BLaER1 treated with 17β-estradiol and CSF1 and Interleukin-3, amounts not matched to agents 10 nM and 100 nM (cell line): ENCODE results near the gene ARHGAP26.
A peak's percentile ranks its signal among the peaks of the same experiment; 100 is the strongest.

Source experiments
- H3K27ac ChIP-seq, 11 experiments: shearing (Covaris generic); formaldehyde crosslinking; 2 replicates each; pipeline ENCODE4 v1.8.1; 2022
- H3K27me3 ChIP-seq, 11 experiments: shearing (Covaris generic); formaldehyde crosslinking; 2 replicates each; pipeline ENCODE4 v1.8.1; 2022
- H3K36me3 ChIP-seq, 11 experiments: shearing (Covaris generic); formaldehyde crosslinking; 2 replicates each; pipeline ENCODE4 v1.8.1; 2022
- H3K4me1 ChIP-seq, 10 experiments: shearing (Covaris generic); formaldehyde crosslinking; 2 replicates each; pipeline ENCODE4 v1.8.1; 2022
- H3K4me2 ChIP-seq, 11 experiments: shearing (Covaris generic); formaldehyde crosslinking; 2 replicates each; pipeline ENCODE4 v1.8.1; 2022
- H3K4me3 ChIP-seq, 10 experiments: shearing (Covaris generic); formaldehyde crosslinking; 2 replicates each; pipeline ENCODE4 v1.8.1; 2022
- H3K9ac ChIP-seq, 11 experiments: shearing (Covaris generic); formaldehyde crosslinking; 2 replicates each; pipeline ENCODE4 v1.8.1; 2022
- H3K9me3 ChIP-seq, 11 experiments: shearing (Covaris generic); formaldehyde crosslinking; replicated peaks in 1 of 11; 2 replicates each; pipeline ENCODE4 v1.8.1; 2022
- H4K20me1 ChIP-seq, 11 experiments: shearing (Covaris generic); formaldehyde crosslinking; 2 replicates each; pipeline ENCODE4 v1.8.1; 2022
- Cebpa-rat ChIP-seq, 11 experiments: shearing (Covaris generic); IDR thresholded peaks; 2 replicates each; pipeline ENCODE4 v1.8.1; 2022

Gene ARHGAP26

GRCh38 chr5:142888469-142889085, 118.4 kb downstream of the ARHGAP26 start:
- Histone ChIP-seq H3K36me3 (peaks cover 0 to 85% (median 5%) of the 10 kb centered on the region in 11 experiments; a peak in 10 of 22 replicates), H3K27me3 (no peaks in the 10 kb centered on the region), H3K9ac (no peak overlapping the region), H3K4me3 (no peak overlapping the region), H3K27ac (no peak overlapping the region), H4K20me1 (peaks cover 0 to 97% (median 14%) of the 10 kb centered on the region in 11 experiments; a peak in 12 of 22 replicates), H3K4me2 (no peak overlapping the region), H3K9me3 (no peaks in the 10 kb centered on the region), H3K4me1 (peaks cover 0 to 26% (median 2%) of the 10 kb centered on the region in 10 experiments; a peak in 9 of 20 replicates)
- no peak for TF ChIP-seq Cebpa-rat (IDR thresholded peaks at IDR 0.05)

DNA sequence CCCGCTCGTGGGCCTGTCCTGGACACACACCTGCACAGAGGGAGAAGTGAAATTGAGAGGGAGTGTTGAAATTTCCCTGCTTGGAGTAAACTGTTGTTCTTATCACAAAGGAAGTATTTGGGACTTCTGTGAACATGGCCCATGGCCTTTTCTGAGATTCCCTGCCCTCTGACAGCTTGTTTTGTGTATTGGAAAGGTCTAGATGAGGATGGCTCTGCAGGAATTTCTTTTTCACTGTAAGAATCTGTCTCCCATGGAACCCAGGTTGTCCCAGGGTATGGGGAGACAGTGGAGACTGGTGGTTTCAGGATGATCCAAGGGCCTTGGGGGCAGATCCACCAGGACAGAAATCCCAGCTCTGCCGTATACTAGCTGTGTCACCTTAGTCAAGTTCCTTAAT, 121.8 kb downstream of the ARHGAP26 start:
- H3K36me3 ChIP-seq = peaks cover 7 to 85% (median 30%) of the 10 kb centered on the region in 11 experiments; a peak in 20 of 22 replicates
- peak overlapping the region in 1 of 11 experiments; percentile 34; a peak in 1 of 22 replicates for H3K9ac ChIP-seq
- H3K9me3 ChIP-seq = no peaks in the 10 kb centered on the region
- H3K4me1 ChIP-seq = peaks cover 0 to 46% (median 9%) of the 10 kb centered on the region in 10 experiments; a peak in 11 of 20 replicates
- H3K4me3 ChIP-seq = no peak overlapping the region
- no peak for TF ChIP-seq Cebpa-rat (IDR thresholded peaks at IDR 0.05)
- peaks cover 0 to 97% (median 14%) of the 10 kb centered on the region in 11 experiments; a peak in 12 of 22 replicates for H4K20me1 ChIP-seq
- H3K27me3 ChIP-seq = no peaks in the 10 kb centered on the region
- no peak overlapping the region for H3K27ac ChIP-seq
- H3K4me2 ChIP-seq = 0 out of 22 replicates have a peak overlapping the region, but pooled peaks of 2 of the 11 experiments have one; percentile 26 to 31

DNA sequence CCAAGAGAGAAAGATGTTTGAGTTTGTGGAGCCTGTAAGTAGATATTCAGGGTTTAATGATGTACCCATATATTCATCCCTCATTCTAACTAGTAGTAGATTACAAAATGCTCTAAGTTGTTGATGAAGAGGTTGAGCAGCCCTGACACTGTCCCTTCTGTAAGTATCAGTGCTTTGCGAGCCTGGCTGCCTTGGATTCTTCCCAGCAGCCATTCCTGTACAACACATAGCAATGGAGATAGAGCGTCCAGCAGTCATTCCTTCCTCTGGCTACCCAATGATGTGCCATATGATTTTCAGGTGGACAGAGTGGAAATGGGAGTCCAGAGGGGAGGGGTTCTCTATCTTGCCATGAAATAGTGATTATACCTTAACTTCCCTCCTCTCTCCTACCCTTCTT, 124.1 kb downstream of the ARHGAP26 start:
- Histone ChIP-seq H3K36me3 (peaks cover 7 to 93% (median 35%) of the 10 kb centered on the region in 11 experiments; a peak in 20 of 22 replicates), H3K4me3 (no peak overlapping the region), H3K27ac (no peak overlapping the region), H3K4me2 (no peak overlapping the region), H4K20me1 (peaks cover 0 to 93% (median 8%) of the 10 kb centered on the region in 11 experiments; a peak in 11 of 22 replicates), H3K4me1 (peaks cover under 1 to 57% (median 18%) of the 10 kb centered on the region in 10 experiments; a peak in 19 of 20 replicates), H3K9ac (no peak overlapping the region), H3K27me3 (no peaks in the 10 kb centered on the region), H3K9me3 (no peaks in the 10 kb centered on the region)
- no peak for TF ChIP-seq Cebpa-rat (IDR thresholded peaks at IDR 0.05)

GRCh38 chr5:142894749-142895148, 124.6 kb downstream of the ARHGAP26 start:
- TF ChIP-seq Cebpa-rat (IDR thresholded peaks at IDR 0.05) = no peak
- peaks cover 4 to 62% (median 22%) of the 10 kb centered on the region in 10 experiments; a peak in 19 of 20 replicates for H3K4me1 ChIP-seq

DNA sequence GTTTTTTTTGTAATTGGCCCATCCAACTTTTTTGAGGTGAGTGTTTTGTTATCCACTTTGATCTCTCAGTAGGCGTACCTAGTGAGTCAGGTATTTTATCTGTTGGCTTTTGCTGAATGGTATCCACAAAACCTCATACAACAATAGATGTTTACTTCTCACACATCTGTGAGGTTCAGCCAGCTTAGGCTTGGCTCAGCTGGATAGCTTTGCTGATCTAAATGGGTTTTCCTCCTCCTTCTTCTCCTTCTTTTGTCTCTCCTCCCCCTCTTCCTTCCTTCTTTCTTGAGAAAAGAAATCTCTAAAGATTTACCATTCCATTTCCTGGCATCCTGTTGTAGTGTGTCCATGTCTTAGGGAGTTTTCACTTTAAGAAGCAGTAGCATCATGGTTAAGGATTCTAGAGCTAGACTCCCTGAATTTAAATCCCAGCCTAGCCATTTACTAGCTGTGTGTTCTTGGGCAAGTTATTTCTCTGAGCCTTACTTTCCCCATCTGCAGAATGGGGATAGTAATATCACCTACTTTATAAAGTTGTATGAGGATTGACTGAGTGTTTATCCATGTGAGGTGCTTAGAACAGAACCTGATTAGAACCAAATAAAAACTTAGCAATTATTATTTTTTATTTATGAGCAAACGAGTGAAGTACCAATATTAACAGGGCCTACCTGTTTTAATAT, 126.3 kb downstream of the ARHGAP26 start:
- peak overlapping the region in 4 of 11 experiments; percentile 6 to 31 (median 18); a peak in 5 of 22 replicates for H3K4me2 ChIP-seq
- no peak overlapping the region for H3K4me3 ChIP-seq
- no peak overlapping the region for H3K27ac ChIP-seq
- no peaks in the 10 kb centered on the region for H3K9me3 ChIP-seq
- H3K9ac ChIP-seq = no peak overlapping the region
- peaks cover 7 to 92% (median 36%) of the 10 kb centered on the region in 11 experiments; a peak in 20 of 22 replicates for H3K36me3 ChIP-seq
- no peaks in the 10 kb centered on the region for H3K27me3 ChIP-seq
- H3K4me1 ChIP-seq = peaks cover 4 to 57% (median 23%) of the 10 kb centered on the region in 10 experiments; a peak in 19 of 20 replicates
- H4K20me1 ChIP-seq = peaks cover 0 to 91% (median 0%) of the 10 kb centered on the region in 11 experiments; a peak in 11 of 22 replicates
- TF ChIP-seq Cebpa-rat (IDR thresholded peaks at IDR 0.05) = no peak

More at GRCh38 chr5:142894749-142895148, 124.6 kb downstream of the ARHGAP26 start:
- no peak overlapping the region for H3K9ac ChIP-seq
- H3K9me3 ChIP-seq = no peaks in the 10 kb centered on the region
- peaks cover 0 to 93% (median 7%) of the 10 kb centered on the region in 11 experiments; a peak in 11 of 22 replicates for H4K20me1 ChIP-seq
- no peak overlapping the region for H3K4me3 ChIP-seq
- no peaks in the 10 kb centered on the region for H3K27me3 ChIP-seq
- no peak overlapping the region for H3K27ac ChIP-seq
- H3K36me3 ChIP-seq = peaks cover 7 to 93% (median 35%) of the 10 kb centered on the region in 11 experiments; a peak in 20 of 22 replicates
- H3K4me2 ChIP-seq = no peak overlapping the region

DNA sequence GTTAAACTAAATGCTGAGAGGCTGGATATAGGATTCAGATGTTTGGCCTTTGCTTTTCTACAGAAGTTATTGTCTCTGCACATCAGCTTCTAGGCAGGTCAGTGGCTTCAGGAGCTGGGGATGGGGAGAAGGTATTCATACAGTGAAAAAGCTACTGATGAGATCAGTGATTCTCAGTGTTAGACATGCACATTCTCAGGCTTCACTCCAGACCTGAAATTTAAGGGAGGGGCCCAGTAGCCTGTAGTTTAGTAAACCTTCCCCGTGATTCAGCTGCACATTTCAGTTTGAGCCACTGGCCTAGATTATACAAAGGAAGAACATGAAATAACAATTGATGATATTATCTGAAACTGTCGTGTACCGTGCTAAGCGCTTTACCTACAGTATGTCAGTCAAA, 127.2 kb downstream of the ARHGAP26 start:
- no peak for TF ChIP-seq Cebpa-rat (IDR thresholded peaks at IDR 0.05)
- peaks cover 7 to 93% (median 45%) of the 10 kb centered on the region in 11 experiments for H3K36me3 ChIP-seq
- no peak overlapping the region for H3K27ac ChIP-seq
- no peak overlapping the region for H3K4me3 ChIP-seq
- peaks cover 4 to 59% (median 26%) of the 10 kb centered on the region in 10 experiments; a peak in 19 of 20 replicates for H3K4me1 ChIP-seq
- H3K27me3 ChIP-seq = no peaks in the 10 kb centered on the region
- H3K9me3 ChIP-seq = no peaks in the 10 kb centered on the region
- peaks cover 0 to 91% (median 0%) of the 10 kb centered on the region in 11 experiments; a peak in 8 of 22 replicates for H4K20me1 ChIP-seq
- no peak overlapping the region for H3K4me2 ChIP-seq
- H3K9ac ChIP-seq = no peak overlapping the region

DNA sequence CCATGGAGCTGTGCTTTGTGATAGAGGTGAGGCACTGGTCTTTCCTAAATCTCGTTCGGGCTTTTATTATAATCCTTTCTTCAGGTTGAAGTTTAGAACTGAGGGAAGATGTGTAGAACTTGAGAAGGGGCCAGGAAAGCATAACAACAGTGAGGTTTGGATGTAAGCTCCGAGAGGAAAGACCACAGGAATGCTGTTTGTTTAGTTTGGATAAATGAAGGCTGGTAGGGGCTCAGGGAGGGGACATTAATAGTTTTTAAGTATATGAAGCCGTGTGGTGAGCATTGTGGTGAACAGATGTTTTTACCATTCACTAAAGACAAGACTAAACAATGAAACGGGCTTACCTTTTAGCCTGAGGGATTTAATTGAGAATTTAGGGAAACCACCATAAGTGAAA, 130.8 kb downstream of the ARHGAP26 start:
- Histone ChIP-seq H3K36me3 (peaks cover 23 to 98% (median 61%) of the 10 kb centered on the region in 11 experiments), H3K27ac (no peak overlapping the region), H4K20me1 (peaks cover 0 to 92% (median 0%) of the 10 kb centered on the region in 11 experiments; a peak in 8 of 22 replicates), H3K27me3 (no peaks in the 10 kb centered on the region), H3K9me3 (no peaks in the 10 kb centered on the region), H3K4me3 (no peak overlapping the region), H3K4me1 (peaks cover 4 to 48% (median 30%) of the 10 kb centered on the region in 10 experiments; a peak in 19 of 20 replicates), H3K9ac (no peak overlapping the region), H3K4me2 (no peak overlapping the region)
- no peak for TF ChIP-seq Cebpa-rat (IDR thresholded peaks at IDR 0.05)

DNA sequence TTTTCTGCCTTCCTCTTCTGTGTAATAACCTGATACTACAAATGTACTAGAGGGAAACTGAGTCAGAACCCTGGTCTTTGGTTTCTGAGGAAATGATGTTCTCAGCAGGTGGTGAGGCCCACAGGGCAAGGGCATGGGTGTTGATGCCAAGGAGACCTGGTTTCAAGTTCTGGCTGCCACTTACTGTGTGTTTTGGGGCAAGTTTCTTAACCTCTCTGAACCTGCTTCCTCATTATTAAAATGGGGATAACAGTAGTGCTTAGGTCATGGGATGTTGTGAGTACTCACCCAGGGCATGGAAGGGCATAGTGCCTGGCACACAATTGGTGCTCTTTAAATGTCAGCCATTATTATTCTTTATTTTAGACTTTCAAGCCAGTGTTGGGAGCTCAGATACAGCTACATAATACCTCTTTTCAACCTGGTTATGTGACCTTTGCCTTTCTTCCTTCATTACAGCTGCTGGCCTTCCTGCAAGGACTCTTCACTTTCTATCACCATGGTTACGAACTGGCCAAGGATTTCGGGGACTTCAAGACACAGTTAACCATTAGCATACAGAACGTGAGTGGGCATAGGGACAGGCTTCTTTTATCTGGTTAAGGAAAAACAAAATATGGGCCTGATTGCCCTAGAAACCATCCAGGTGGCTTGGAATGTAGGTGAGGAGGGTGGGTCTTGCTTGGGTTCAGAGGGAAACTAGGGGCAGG, 131.5 kb downstream of the ARHGAP26 start:
- Histone ChIP-seq H3K4me2 (peak overlapping the region in 4 of 11 experiments; percentile 4 to 19 (median 15); a peak in 6 of 22 replicates), H3K27me3 (no peaks in the 10 kb centered on the region), H3K9ac (no peak overlapping the region), H3K4me3 (no peak overlapping the region), H3K4me1 (peaks cover 11 to 46% (median 29%) of the 10 kb centered on the region in 10 experiments), H3K36me3 (peaks cover 23 to 98% (median 61%) of the 10 kb centered on the region in 11 experiments), H4K20me1 (peaks cover 0 to 92% (median 0%) of the 10 kb centered on the region in 11 experiments; a peak in 8 of 22 replicates), H3K27ac (peak overlapping the region in 1 of 11 experiments; percentile 12; a peak in 1 of 22 replicates), H3K9me3 (no peaks in the 10 kb centered on the region)
- no peak for TF ChIP-seq Cebpa-rat (IDR thresholded peaks at IDR 0.05)
